Right lung (tissue), 10 donors: ENCODE data around the gene FUS. TPM values are rescaled to one million over a fixed set of nuclear protein-coding genes. Genes with fewer than 3 reads are reported as not detected.
"Not testable (repeated sequence)": the region's sequence is repeated elsewhere in the genome, so short reads cannot be mapped to it uniquely, and the experiment has no call there.

Source experiments
- DNase-seq, 2 donors: peaks; one replicate each; pipeline ENCODE4 v3.0.0-alpha.2; 2013
- long read RNA-seq, 8 donors: transcript quantifications; one replicate each; lab custom pipeline, GENCODE V29; 2026
- polyA plus RNA-seq, 5 donors: library from polyadenylated mRNA; unstranded; fragments of 120-200 nt; gene quantifications; one replicate each; pipeline versions ENCODE4 v1.2.1 to v1.2.3, GENCODE V29; 2013; ENCODE audit warnings: inconsistent platforms in 1 of 5, low replicate concordance in 1 of 5; ENCODE audit not compliant: insufficient read length in 5 of 5, insufficient read depth in 1 of 5

The FUS gene
- polyA plus RNA-seq: 100 to 1,000 TPM; 673 to 814 (median 691) TPM
- long read RNA-seq, donor 1, full-length matches to known transcripts: 106 of 311 reads
- long read RNA-seq, donor 1, partial matches to known transcripts: 205 of 311 reads
- long read RNA-seq, donor 1, other reads (novel, unspliced or antisense): 0 of 311 reads
- long read RNA-seq, donor 2, full-length matches to known transcripts: 54 of 124 reads
- long read RNA-seq, donor 2, partial matches to known transcripts: 70 of 124 reads
- long read RNA-seq, donor 2, other reads (novel, unspliced or antisense): 0 of 124 reads
- long read RNA-seq, donor 3, full-length matches to known transcripts: 73 of 275 reads
- long read RNA-seq, donor 3, partial matches to known transcripts: 202 of 275 reads
- long read RNA-seq, donor 3, other reads (novel, unspliced or antisense): 0 of 275 reads
- long read RNA-seq, donor 4, full-length matches to known transcripts: 42 of 146 reads
- long read RNA-seq, donor 4, partial matches to known transcripts: 104 of 146 reads
- long read RNA-seq, donor 4, other reads (novel, unspliced or antisense): 0 of 146 reads
- long read RNA-seq, donor 5, full-length matches to known transcripts: 105 of 355 reads
- long read RNA-seq, donor 5, partial matches to known transcripts: 250 of 355 reads
- long read RNA-seq, donor 5, other reads (novel, unspliced or antisense): 0 of 355 reads
- long read RNA-seq, donor 6, full-length matches to known transcripts: 119 of 340 reads
- long read RNA-seq, donor 6, partial matches to known transcripts: 221 of 340 reads
- long read RNA-seq, donor 6, other reads (novel, unspliced or antisense): 0 of 340 reads
- long read RNA-seq, donor 7, full-length matches to known transcripts: 48 of 108 reads
- long read RNA-seq, donor 7, partial matches to known transcripts: 60 of 108 reads
- long read RNA-seq, donor 7, other reads (novel, unspliced or antisense): 0 of 108 reads
- long read RNA-seq, donor 8, full-length matches to known transcripts: 31 of 77 reads
- long read RNA-seq, donor 8, partial matches to known transcripts: 46 of 77 reads
- long read RNA-seq, donor 8, other reads (novel, unspliced or antisense): 0 of 77 reads

- peak; percentile 96 to 97 for DNase-seq
Measured at GRCh38 chr16:31179747-31180459, at the start of gene FUS. Gene FUS (plus strand): TSS chr16:31180139. CDS start chr16:31180215, 76 bp downstream.

GRCh38 chr16:31130336-31130891, 49.5 kb upstream of the FUS start:
- no peak for DNase-seq

- peak; percentile 73 to 78 for DNase-seq
Measured at GRCh38 chr16:31130899-31131298, 49.0 kb upstream of the FUS start.

- DNase-seq: no peak
Measured at GRCh38 chr16:31131416-31131815, 48.5 kb upstream of the FUS start.

- no peak for DNase-seq
Measured at GRCh38 chr16:31131841-31132271, 48.1 kb upstream of the FUS start.

GRCh38 chr16:31132303-31132979, 47.5 kb upstream of the FUS start:
- DNase-seq: no peak

- DNase-seq: no peak
Measured at GRCh38 chr16:31133046-31133501, 46.9 kb upstream of the FUS start.

GRCh38 chr16:31134091-31134571, 45.8 kb upstream of the FUS start:
- no peak for DNase-seq

GRCh38 chr16:31134625-31135534, 45.1 kb upstream of the FUS start:
- no peak for DNase-seq

GRCh38 chr16:31135535-31136286, 44.2 kb upstream of the FUS start, which contains the start of gene PRSS8:
Gene PRSS8 (minus strand): TSS chr16:31135727. CDS start chr16:31135498, 229 bp downstream.
- no peak for DNase-seq

- no peak for DNase-seq
Measured at GRCh38 chr16:31136287-31136662, 43.7 kb upstream of the FUS start.

- DNase-seq: not testable (repeated sequence)
Measured at GRCh38 chr16:31136822-31137499, 43.0 kb upstream of the FUS start.

- peak; percentile 64 to 76 for DNase-seq
Measured at GRCh38 chr16:31138621-31139578, 41.0 kb upstream of the FUS start.

GRCh38 chr16:31141071-31141469, 38.9 kb upstream of the FUS start:
- not testable (repeated sequence) for DNase-seq

GRCh38 chr16:31141489-31142108, 38.3 kb upstream of the FUS start:
- no peak for DNase-seq
